Measurements from ENCODE around the gene ZNF668. TPM values are rescaled to one million over a fixed set of nuclear protein-coding genes. Genes with fewer than 3 reads are reported as not detected.

ZNF668 gene
- total and polyA plus RNA-seq, 2 experiments from 2014 or later = 6.2 to 13.1 TPM

DNA sequence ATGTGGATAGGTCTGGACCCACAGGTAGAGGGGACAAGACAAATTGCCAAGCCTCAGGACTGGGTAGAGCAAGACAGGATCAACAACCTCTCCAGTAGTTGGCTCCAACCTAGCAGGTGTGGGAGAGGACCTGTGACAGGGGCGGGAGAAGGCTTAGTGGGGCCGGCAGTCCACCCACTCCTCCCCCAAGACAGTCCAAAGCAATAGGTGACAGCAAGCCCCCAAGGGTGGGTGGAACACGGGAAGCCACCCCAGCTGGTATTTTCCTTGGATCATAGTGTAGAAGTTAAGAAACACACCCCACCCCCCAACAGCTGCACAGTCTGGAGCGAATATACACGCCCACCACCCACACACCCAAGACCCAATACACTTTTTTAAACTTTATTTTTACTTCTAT is 44.8 kb downstream of the ZNF668 start:
- Histone ChIP-seq H3F3A (replicated peaks; ENCODE audit: low read depth) (peaks cover 12% of the 10 kb centered on the region), H3K27me3 (ENCODE audit: insufficient read depth) (no peaks in the 10 kb centered on the region), H3K27ac (ENCODE audit: low read depth) (no peak overlapping the region), H4K20me1 (replicated peaks; ENCODE audit: insufficient read depth) (no peaks in the 10 kb centered on the region), H2AFZ (no peak overlapping the region), H3K4me2 (no peak overlapping the region), H3K4me3 (no peak overlapping the region), H3K79me2 (replicated peaks; ENCODE audit: insufficient read depth) (no peaks in the 10 kb centered on the region; the same call in 1 of the 2 replicates), H3K9me2 (ENCODE audit: insufficient read depth) (no peaks in the 10 kb centered on the region), H3K36me3 (ENCODE audit: insufficient read depth) (no peaks in the 10 kb centered on the region), H3K4me1 (ENCODE audit: insufficient read depth) (peaks cover 9% of the 10 kb centered on the region)
- peaks cover 14% of the 10 kb centered on the region for H3K27me3 Mint-ChIP-seq (ENCODE audit: insufficient read depth, low read depth, poor library complexity)
- H3K4me3 Mint-ChIP-seq = no peak overlapping the region
- ATAC-seq (no peak), DNase-seq (ENCODE audit: low spot score) (no peak)
- H3K4me1 Mint-ChIP-seq = peaks cover 14% of the 10 kb centered on the region
- no peaks in the 10 kb centered on the region for H3K36me3 Mint-ChIP-seq (ENCODE audit: low read depth)
- H3K27ac Mint-ChIP-seq = no peak overlapping the region
- no peak for TF ChIP-seq ZNF114 (CRISPR knock-in tag; IDR thresholded peaks at IDR 0.05)
- TF ChIP-seq, protein P1, sequence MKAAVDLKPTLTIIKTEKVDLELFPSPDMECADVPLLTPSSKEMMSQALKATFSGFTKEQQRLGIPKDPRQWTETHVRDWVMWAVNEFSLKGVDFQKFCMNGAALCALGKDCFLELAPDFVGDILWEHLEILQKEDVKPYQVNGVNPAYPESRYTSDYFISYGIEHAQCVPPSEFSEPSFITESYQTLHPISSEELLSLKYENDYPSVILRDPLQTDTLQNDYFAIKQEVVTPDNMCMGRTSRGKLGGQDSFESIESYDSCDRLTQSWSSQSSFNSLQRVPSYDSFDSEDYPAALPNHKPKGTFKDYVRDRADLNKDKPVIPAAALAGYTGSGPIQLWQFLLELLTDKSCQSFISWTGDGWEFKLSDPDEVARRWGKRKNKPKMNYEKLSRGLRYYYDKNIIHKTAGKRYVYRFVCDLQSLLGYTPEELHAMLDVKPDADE (IDR thresholded peaks at IDR 0.05) = no peak
- TF ChIP-seq POLR2AphosphoS5 (IDR thresholded peaks at IDR 0.05; ENCODE audit: low read depth) = no peak
- TF ChIP-seq STAT1 (IDR thresholded peaks at IDR 0.05; ENCODE audit: unreplicated experiment) = no peak
- TF ChIP-seq EZH2phosphoT487 (IDR thresholded peaks at IDR 0.05; ENCODE audit: unreplicated experiment) = no peak
- TF ChIP-seq EZH2 (IDR thresholded peaks at IDR 0.05; ENCODE audit: low read depth, unreplicated experiment) = no peak
- no peak for TF ChIP-seq JUNB (IDR thresholded peaks at IDR 0.05; ENCODE audit: unreplicated experiment)
- no peaks in the 10 kb centered on the region; the same call in 2 of the 3 replicates for H3K9me3 Mint-ChIP-seq

DNA sequence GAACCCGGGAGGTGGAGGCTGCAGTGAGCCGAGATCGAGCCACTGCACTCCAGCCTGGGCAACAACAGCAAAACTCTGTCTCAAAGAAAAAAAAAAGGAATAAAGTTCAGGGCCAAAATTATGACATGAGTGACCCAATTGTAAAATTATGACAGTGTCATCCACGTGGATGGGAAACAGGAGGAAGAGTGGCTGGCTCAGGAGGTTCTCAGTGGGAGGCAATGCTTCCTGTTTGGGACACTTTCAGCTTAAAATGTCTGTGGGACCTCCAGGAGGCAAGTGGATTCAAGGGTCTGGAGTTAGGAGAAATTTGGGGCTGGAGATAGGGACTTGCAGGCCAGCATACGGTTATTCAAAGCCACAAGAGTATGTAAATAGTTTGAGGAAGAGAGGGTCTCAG is 48.7 kb downstream of the ZNF668 start:
- Mint-ChIP-seq H3K27ac (no peak overlapping the region), H3K36me3 (ENCODE audit: low read depth) (no peaks in the 10 kb centered on the region), H3K27me3 (ENCODE audit: insufficient read depth, low read depth, poor library complexity) (peaks cover 6% of the 10 kb centered on the region), H3K4me1 (peaks cover 5% of the 10 kb centered on the region; the same call in 2 of the 3 replicates), H3K9me3 (no peaks in the 10 kb centered on the region), H3K4me3 (no peak overlapping the region; the same call in 2 of the 3 replicates)
- Histone ChIP-seq H3K4me1 (ENCODE audit: insufficient read depth) (no peaks in the 10 kb centered on the region; the same call in 1 of the 2 replicates), H3F3A (replicated peaks; ENCODE audit: low read depth) (no peaks in the 10 kb centered on the region), H3K9me2 (ENCODE audit: insufficient read depth) (no peaks in the 10 kb centered on the region), H2AFZ (0 out of 2 replicates have a peak overlapping the region, but pooled peaks have one; percentile 63), H3K4me3 (no peak overlapping the region), H3K4me2 (no peak overlapping the region), H3K36me3 (ENCODE audit: insufficient read depth) (no peaks in the 10 kb centered on the region), H3K27me3 (ENCODE audit: insufficient read depth) (no peaks in the 10 kb centered on the region), H4K20me1 (replicated peaks; ENCODE audit: insufficient read depth) (no peaks in the 10 kb centered on the region), H3K79me2 (replicated peaks; ENCODE audit: insufficient read depth) (no peaks in the 10 kb centered on the region), H3K27ac (ENCODE audit: low read depth) (no peak overlapping the region)
- no peak for ATAC-seq
- no peak for DNase-seq (ENCODE audit: low spot score)
- TF ChIP-seq STAT1 (IDR thresholded peaks at IDR 0.05; ENCODE audit: unreplicated experiment) (no peak), JUNB (IDR thresholded peaks at IDR 0.05; ENCODE audit: unreplicated experiment) (no peak), EZH2 (IDR thresholded peaks at IDR 0.05; ENCODE audit: low read depth, unreplicated experiment) (no peak), ZNF331 (CRISPR knock-in tag; IDR thresholded peaks at IDR 0.05; ENCODE audit: low read depth) (no peak), CREB1 (CRISPR knock-in tag; IDR thresholded peaks at IDR 0.05; ENCODE audit: low read depth) (no peak), EZH2phosphoT487 (IDR thresholded peaks at IDR 0.05; ENCODE audit: unreplicated experiment) (no peak)
- TF ChIP-seq, protein P2, sequence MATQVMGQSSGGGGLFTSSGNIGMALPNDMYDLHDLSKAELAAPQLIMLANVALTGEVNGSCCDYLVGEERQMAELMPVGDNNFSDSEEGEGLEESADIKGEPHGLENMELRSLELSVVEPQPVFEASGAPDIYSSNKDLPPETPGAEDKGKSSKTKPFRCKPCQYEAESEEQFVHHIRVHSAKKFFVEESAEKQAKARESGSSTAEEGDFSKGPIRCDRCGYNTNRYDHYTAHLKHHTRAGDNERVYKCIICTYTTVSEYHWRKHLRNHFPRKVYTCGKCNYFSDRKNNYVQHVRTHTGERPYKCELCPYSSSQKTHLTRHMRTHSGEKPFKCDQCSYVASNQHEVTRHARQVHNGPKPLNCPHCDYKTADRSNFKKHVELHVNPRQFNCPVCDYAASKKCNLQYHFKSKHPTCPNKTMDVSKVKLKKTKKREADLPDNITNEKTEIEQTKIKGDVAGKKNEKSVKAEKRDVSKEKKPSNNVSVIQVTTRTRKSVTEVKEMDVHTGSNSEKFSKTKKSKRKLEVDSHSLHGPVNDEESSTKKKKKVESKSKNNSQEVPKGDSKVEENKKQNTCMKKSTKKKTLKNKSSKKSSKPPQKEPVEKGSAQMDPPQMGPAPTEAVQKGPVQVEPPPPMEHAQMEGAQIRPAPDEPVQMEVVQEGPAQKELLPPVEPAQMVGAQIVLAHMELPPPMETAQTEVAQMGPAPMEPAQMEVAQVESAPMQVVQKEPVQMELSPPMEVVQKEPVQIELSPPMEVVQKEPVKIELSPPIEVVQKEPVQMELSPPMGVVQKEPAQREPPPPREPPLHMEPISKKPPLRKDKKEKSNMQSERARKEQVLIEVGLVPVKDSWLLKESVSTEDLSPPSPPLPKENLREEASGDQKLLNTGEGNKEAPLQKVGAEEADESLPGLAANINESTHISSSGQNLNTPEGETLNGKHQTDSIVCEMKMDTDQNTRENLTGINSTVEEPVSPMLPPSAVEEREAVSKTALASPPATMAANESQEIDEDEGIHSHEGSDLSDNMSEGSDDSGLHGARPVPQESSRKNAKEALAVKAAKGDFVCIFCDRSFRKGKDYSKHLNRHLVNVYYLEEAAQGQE (IDR thresholded peaks at IDR 0.05; ENCODE audit: unreplicated experiment) = no peak
- TF ChIP-seq, protein P3, sequence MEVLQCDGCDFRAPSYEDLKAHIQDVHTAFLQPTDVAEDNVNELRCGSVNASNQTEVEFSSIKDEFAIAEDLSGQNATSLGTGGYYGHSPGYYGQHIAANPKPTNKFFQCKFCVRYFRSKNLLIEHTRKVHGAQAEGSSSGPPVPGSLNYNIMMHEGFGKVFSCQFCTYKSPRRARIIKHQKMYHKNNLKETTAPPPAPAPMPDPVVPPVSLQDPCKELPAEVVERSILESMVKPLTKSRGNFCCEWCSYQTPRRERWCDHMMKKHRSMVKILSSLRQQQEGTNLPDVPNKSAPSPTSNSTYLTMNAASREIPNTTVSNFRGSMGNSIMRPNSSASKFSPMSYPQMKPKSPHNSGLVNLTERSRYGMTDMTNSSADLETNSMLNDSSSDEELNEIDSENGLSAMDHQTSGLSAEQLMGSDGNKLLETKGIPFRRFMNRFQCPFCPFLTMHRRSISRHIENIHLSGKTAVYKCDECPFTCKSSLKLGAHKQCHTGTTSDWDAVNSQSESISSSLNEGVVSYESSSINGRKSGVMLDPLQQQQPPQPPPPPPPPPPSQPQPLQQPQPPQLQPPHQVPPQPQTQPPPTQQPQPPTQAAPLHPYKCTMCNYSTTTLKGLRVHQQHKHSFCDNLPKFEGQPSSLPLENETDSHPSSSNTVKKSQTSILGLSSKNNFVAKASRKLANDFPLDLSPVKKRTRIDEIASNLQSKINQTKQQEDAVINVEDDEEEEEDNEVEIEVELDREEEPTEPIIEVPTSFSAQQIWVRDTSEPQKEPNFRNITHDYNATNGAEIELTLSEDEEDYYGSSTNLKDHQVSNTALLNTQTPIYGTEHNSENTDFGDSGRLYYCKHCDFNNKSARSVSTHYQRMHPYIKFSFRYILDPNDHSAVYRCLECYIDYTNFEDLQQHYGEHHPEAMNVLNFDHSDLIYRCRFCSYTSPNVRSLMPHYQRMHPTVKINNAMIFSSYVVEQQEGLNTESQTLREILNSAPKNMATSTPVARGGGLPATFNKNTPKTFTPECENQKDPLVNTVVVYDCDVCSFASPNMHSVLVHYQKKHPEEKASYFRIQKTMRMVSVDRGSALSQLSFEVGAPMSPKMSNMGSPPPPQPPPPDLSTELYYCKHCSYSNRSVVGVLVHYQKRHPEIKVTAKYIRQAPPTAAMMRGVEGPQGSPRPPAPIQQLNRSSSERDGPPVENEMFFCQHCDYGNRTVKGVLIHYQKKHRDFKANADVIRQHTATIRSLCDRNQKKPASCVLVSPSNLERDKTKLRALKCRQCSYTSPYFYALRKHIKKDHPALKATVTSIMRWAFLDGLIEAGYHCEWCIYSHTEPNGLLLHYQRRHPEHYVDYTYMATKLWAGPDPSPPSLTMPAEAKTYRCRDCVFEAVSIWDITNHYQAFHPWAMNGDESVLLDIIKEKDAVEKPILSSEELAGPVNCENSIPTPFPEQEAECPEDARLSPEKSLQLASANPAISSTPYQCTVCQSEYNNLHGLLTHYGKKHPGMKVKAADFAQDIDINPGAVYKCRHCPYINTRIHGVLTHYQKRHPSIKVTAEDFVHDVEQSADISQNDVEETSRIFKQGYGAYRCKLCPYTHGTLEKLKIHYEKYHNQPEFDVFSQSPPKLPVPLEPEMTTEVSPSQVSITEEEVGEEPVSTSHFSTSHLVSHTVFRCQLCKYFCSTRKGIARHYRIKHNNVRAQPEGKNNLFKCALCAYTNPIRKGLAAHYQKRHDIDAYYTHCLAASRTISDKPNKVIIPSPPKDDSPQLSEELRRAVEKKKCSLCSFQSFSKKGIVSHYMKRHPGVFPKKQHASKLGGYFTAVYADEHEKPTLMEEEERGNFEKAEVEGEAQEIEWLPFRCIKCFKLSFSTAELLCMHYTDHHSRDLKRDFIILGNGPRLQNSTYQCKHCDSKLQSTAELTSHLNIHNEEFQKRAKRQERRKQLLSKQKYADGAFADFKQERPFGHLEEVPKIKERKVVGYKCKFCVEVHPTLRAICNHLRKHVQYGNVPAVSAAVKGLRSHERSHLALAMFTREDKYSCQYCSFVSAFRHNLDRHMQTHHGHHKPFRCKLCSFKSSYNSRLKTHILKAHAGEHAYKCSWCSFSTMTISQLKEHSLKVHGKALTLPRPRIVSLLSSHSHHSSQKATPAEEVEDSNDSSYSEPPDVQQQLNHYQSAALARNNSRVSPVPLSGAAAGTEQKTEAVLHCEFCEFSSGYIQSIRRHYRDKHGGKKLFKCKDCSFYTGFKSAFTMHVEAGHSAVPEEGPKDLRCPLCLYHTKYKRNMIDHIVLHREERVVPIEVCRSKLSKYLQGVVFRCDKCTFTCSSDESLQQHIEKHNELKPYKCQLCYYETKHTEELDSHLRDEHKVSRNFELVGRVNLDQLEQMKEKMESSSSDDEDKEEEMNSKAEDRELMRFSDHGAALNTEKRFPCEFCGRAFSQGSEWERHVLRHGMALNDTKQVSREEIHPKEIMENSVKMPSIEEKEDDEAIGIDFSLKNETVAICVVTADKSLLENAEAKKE (CRISPR knock-in tag; IDR thresholded peaks at IDR 0.05) = no peak
